DMS79 treated with DMSO at 0.1 percent for 48 hours (cell line): Measurements from ENCODE around the gene NDC80.
"Not testable (repeated sequence)": the region's sequence is repeated elsewhere in the genome, so short reads cannot be mapped to it uniquely, and the experiment has no call there.

ENCODE experiments used
- DNase-seq: peaks from one replicate; lab custom pipeline; 2025; lab: John Stamatoyannopoulos, UW

The NDC80 gene

DNA sequence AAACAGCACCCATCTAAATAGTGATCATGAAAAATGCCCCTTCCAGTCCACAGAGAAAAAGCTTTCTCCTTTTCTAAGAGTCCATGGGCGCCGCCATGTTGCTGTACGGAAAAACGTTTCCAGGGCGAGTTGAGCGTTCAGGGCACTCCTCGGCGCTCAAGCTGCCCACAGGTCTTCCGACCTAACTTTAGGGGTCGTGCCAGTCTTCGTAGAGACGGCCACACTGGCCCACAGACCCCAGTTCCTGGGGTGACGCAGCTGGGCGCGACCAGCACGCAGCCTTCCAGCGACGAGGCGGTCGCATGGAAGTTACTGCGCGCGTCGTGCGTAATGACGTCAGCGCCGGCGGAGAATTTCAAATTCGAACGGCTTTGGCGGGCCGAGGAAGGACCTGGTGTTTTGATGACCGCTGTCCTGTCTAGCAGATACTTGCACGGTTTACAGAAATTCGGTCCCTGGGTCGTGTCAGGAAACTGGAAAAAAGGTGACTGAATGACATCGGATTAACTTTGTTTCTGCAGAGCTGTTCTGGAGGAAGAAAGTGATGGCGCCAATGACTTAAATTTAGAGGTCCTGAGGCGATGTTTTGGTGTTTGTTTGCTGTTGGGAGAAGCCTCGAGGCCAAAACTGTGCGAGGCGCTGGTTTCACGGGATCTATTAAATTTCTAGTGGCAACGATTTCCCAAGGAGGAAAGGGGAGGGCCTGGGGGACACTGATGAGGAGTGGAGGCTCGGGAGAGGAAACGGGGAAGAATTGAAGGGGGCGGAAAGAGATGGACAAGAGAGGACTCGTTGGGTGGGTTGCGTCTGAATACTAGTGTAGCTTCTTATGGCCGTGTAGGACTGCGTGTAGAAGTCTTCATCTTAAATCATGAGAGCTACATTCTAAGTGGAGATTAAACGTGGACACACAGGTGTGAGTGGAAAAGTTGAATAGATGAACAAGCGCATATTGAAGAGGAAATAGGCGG lies at the start of gene NDC80, which contains the start of gene METTL4:
NDC80 (plus strand) TSS at position 358 of the 971 bp plus-strand sequence. CDS start 1,429 bp downstream, outside the sequence.
METTL4 (minus strand) TSS at position 306 of the 971 bp plus-strand sequence. CDS start 4,289 bp downstream, outside the sequence.
- DNase-seq, result peak; percentile 91

DNA sequence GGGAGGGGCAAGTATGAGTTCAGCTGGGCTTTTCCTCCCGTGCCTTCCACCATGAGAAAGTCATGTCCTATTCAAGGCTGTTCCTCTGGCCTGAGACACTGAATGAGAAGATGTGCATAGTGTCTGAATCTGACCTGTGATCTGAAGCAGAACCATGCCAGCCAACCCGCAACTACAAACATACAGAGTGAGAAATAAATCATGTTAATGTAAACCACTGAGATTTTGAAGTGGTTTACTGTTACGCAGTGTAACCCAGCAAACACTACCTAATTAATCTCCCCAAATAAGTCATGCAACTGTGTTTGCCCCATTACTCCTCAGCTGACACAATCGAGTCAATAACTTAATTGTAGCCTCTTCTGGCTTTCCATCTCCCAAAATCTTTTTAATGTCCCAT lies 49.2 kb upstream of the NDC80 start:
- DNase-seq, result peak; percentile 86

DNA sequence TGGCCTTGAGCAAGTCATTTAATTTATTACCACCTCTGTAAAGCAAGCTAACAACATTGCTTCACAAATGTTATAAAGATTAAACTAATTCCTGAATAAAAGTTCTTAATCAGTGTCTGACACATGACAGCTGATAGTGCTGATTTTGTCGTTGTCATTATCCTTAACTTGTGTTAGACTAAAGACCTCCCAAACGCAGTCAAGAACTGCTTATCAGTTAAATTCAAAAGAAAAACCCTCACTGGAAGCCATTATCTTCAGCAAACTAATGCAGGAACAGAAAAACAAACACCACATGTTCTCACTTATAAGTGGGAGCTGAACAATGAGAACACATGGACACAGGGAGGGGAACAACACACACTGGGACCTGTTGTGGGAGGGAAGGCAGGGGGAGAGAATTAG lies 46.6 kb upstream of the NDC80 start:
- not testable (repeated sequence) for DNase-seq

DNA sequence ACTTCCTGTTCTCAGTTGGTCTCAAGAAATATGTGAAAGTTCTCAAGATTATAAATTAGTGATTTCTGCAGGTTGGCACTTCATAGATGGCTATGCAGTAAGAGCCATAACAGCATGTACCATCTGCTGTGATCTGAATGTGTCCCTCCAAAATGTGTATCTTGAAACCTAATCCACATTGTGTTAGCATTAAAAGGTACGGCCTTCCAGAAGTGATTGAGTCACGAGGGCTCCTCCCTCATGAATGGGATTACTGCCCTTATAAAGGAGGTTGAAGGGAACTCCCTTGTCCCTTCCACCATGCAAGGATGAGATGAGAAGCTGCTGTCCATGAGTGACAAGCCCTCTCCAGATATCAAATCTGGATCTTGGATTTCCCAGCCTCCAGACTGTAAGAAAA lies 45.0 kb upstream of the NDC80 start:
- DNase-seq, result no peak

DNA sequence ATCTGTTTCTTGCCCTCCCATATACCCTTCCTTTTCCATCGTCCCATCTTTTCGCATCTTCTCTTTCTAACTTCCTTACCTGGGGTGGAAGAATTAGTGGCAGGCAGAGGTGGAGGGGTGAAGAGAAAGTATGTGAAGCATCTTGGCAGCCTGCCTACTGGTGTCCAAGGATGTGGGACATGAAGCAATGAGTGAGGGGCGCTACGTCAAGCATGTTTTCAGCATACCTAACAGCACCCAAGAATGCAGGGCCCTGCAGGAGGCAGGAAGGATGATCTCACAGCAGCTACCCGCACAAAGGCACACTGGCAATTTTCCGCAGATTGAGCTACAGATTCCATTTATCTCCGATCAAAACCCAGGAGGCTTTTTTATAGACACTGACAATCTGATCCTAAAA lies 42.2 kb upstream of the NDC80 start:
- no peak for DNase-seq

DNA sequence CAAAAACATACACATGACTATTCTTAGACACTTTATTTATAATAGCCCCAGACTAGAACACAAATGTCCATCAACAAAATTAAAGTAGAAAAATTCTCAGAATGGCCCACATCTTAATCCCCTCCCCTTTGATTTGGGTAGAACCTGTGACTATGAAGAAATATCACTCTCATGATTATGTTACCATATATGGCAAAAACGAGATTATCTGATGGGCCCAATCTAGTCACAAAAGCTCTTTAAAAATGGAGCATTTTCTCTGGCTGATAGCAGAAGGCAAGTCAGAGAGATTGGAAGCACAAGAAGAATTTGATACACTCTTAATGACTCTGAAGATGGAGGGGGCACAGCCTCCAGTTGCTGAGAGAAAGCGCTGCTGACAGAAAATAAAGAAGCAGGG lies 39.6 kb upstream of the NDC80 start:
- no peak for DNase-seq

DNA sequence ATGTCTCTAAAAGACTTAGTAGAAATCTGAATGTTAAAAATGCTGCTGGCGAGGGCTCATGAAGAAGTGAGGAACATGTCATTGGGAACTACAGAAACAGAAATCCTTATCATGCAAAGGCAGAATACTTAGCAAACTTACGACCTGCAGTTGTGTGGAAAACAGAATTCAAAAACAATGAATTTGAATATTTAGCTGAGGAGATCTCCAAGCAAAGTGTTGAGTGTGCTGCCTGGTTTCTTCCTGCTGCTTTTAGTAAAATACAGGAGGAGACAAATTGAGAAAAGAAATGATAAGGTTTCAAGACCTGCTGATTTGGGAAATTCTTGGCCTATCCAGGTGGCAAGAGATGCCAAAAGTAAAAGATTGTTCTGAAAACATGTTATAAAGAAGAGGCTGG lies 38.6 kb upstream of the NDC80 start:
- no peak for DNase-seq

DNA sequence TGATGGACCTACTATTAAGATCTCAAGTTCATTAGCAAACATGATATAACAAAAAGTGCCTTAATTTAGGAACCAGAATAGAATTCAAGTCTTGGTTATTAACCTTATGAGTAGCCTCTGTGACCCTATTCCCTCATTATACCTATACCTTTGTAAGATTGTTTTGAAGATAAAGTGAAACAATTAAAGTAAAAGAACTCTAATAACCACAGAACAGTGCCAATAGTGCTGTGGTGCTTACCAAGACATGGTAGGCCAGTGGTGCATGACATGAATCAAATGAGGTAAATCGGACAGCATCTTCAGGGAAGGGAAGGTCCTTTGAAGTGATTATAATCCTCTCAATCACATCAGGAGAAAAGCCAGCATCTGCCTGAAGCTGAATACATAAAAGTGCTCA lies 36.5 kb upstream of the NDC80 start:
- peak; percentile 95 for DNase-seq

DNA sequence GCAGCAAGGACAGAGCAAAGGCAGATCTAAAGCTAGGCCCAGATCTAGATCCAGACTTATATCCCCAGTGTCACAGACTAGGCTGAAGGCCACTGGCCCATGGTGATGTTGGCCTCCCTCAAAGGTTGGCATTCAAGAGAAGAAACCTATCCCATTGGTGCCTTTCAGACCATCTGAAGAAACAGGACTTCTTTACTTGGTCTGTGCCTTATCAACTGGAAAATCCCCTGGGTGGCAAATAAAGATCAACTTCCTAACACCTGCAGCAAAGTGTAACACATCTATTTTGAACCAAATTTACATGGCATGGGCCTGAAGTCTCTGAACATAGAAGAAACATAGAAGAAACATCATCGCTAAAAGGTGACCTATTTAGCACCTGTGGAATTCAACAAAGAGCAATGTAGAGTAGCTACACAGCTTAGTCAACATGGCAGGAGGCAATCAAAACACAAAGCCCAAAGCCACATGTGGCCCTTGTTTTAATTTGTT lies 35.9 kb upstream of the NDC80 start:
- DNase-seq, result no peak

DNA sequence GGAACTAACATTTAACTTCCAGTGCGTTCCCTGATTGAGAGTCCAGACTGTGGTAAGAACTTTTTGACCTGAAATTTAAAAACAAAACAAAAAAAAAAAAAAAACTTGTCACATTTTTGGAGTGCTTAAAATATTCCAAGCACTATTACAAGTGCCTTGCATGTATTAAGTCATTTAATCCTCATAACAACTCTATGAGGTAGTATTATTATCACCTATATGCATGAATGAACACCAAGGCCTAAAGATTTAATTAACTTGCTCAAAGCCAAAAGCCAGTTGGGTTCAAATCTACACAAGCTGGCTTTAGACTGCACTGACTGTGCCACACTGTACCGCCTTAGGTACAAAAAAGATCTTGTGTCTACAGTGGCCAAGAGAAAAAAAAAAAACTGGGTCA lies 35.3 kb upstream of the NDC80 start:
- no peak for DNase-seq

DNA sequence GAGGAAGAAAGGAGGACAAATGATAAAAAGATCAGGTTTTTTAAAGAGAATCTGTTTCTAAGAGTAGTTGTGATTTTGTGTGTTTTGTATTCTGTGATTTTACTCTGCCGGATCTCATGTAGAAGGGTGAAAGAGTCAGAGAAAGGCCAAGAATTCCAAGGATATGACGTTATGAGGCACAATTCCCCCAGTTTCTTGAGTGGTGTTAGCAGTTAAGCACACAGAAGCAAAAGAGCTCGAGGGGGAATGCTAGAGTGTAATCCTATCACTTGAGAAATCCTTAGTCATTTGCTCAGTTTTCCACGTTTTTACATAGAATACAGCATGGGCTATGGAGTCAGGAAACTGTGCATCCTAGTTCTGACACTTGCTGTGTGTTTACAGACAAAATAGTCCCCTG lies 34.9 kb upstream of the NDC80 start:
- DNase-seq, result no peak

DNA sequence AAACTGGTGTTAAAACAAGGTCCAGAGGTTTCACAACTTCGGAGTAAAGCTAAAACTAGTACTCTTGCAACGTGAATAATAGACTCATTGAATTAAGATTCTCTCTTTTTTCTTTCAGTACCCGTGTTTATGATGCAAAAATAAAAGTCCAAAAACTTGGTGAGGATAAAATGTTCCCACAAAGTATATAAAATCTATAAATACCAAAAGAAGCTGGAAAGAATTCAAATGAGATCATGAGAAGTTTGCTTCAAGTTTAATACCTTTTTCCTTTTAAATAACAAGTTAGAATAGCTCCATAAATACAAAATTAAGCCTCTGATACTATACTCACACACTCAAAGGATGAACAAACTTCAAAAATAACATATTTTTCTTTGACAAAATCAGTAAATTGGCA lies 34.1 kb upstream of the NDC80 start:
- no peak for DNase-seq

DNA sequence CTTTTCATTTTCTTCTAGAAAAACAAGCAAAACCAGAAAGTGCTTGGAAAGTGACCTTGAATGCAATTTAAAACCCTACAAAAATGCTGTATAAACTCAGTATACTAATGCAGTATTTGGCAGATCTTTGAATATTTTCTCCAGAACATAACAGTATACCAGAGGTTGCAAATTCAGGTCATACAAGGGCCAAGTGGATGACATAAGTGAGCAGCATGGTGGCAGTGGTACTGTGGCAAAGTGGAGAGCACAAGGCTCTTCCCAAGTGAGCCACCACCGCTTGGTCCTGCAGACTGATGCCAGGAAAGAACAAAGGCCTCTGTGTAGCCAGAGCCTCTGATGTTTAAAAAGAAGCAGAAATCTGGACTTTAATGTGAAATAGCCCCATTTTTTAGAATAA lies 33.1 kb upstream of the NDC80 start:
- no peak for DNase-seq

DNA sequence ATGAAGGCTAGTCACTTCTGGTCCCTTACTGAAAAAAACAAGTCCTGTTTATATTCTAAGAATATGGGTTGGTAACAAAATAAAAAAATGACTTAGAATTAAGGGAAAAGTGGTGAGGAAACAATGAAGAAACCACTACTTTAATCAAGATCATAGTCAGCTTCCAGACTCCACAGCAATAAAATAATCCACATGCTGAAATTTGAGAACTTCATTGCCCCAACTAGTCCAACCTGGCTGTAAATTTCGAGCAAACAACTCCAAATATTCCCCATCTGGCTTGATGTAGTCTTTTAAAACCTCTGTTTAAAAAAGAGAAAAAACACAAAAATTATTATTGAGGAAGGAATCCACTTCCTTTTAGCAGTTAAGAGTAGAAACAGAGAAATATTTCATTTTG lies 32.5 kb upstream of the NDC80 start:
- peak; percentile 62 for DNase-seq

DNA sequence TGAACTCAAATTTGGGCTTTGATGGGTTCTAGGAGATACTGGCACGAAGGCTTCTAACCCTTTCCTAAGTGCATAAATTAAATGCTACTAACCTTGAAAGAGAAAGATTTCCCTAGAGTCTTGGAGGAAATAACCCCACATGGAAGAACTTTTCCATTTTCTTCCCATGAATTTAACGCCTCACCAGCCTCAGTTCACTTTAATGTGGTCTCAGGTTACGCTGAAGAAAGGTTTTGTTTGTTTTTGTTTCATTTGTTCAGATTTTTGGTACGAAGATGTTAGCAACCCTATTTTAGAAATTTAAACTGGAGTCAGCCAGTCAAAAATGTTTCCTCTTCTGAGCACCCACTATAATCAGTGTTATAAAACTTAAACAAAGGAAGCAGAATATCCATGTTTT lies 30.8 kb upstream of the NDC80 start:
- DNase-seq, result no peak

DNA sequence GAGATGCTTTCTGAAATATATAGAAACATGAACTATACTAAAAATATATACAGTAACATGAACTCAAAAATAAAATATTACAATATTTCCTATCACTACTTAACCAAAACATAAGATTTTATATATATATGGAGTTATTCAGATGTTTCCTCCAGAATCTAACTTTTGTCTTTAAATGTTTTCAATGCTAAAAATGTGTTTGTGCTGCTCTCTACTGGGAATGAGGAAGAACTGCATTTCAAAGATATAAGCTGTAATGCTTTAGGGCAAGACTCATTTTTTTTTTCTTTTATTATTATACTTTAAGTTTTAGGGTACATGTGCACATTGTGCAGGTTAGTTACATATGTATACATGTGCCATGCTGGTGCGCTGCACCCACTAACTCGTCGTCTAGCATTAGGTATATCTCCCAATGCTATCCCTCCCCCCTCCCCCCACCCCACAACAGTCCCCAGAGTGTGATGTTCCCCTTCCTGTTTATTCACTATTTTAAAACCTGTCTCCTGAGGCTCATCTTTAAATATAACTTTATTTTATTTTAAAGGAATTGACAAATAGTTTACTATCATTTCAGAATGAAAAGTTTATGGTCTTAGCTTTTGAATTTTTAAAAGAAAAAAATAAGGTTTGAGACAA lies 29.3 kb upstream of the NDC80 start:
- DNase-seq, result peak; percentile 59

DNA sequence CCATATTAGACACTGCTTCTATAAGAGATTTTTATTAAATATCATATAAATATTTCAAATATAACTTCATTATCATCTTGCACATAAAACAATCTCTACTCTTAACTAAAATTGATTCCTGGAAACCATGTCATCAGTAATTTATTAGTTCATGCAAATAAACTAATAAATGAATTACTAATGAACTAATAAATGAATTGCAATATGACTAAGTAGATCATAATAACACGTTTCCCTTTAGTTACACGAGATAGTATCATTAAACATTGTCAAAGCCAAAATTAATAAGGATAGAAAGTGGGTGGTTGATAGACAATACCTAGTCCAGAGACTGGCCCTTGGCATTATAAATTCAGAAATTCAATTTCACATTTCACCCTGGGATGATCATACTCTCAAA lies 26.2 kb upstream of the NDC80 start:
- no peak for DNase-seq

DNA sequence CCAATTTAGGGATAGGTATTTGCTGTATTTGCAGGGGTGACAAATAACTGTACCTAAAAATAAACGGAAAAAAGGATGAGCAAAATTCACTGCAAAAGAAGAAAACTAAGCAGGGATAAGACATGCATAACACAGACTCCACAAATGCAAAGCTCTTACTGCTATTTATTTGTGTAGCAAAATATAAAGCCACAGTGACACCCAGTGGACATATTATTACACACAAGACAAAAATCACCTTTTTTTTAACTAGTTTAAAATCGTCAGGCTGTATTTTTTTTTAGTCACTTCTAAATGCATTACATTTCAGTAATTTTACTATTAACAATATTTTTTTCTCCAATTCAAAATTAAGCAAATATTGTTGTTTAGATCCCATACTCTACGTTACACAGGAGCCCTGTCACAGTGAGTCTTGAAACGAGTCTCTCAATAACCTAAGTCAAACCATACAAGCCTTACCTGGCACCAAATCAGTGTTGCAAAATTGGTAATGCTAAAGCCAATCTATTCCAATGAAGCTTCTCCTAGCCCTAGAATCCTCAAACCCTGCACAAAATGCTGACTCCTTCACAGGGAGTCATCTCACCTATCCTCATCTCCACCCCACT lies 23.8 kb upstream of the NDC80 start:
- DNase-seq, result peak; percentile 48

DNA sequence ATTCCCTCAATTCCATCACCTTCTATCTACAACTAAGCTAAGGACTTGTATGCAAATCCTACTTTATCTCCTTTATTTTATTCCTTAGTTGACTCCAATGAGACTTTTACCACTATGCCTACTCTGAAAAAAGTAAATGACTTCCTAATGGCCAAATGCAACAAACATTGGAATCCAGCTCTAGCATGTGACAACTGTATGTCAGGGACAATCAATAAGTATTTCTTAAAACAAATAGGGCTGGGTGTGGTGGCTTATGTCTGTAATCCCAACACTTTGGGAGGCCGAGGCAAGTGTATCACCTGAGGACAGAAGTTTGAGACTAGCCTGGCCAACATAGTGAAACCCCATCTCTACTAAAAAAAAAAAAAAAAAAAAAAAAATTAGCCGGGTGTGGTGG lies 21.9 kb upstream of the NDC80 start:
- DNase-seq, result no peak

DNA sequence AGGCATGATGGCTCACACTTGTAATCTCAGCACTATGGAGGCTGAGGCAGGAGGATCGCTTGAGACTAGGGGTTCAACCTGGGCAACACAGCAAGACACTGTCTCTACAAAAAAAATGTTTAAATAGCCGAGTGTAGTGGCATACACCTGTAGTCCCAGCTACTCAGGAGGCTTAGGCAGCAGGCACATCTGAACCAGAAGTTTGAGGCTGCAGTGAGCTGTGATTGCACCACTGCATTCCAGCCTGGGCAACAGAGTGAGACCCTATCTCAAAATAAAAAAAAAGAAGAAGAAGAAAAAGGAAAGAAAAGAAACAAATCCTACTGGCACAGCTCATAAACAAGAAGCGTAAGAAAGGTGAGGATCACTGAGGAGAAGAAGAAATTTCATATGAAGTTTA lies 19.9 kb upstream of the NDC80 start:
- DNase-seq, result no peak

DNA sequence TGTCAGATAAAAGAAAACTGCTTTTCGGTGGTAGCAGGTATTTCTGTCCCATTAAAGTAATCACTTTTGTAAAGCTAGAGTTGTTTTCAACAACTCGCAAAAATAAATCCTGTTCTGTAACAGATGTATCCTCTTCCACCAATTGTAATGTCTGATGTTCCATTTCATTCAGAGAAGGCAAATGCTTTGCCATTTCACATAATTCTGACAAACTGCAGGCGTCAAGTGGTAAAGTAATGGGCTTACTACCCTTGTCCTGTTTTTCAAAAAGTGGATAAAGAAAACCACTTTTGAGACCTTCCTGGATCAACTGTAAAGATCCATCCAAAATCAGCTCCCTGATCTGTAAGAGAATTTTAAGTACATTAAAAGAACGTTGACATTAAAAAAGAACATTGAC lies 16.7 kb upstream of the NDC80 start:
- no peak for DNase-seq

DNA sequence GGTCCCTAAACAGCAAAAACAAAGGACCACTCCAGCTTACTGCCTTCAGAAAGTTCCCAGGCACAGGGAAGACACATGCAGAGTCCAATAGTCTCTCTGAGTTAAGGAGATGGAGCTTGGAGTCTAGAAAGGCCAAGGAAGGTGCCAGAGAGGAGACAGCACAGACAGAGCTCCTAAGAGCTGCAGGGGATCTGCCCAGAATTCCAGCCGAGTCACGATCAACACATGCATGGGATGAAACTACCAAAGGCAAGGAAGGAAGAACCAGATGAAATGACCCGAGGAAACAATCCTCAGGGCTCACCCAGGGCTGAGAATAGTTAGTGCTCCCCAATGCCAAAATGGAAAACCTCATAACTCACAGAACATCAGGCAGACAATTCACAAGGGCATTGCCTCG lies 15.5 kb upstream of the NDC80 start:
- DNase-seq, result no peak

DNA sequence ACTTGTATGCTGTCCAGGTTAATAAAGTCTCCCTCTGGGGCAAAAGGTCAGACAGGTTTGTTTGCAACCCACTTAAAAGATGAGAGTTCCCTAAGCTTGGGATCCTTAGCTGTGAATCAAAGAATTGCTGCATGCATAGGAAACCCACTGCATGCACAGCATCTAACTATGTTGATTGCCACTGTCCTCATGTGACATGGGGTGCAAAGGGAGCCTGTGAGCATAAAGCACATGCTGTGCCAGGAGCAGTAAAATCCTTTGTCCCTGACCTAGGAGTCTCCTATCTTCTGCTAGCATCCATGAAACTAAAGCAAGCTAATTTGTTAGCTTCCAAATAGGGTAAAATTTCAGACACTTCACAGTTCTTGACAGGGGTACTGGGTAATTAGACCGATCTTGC lies 13.8 kb upstream of the NDC80 start:
- no peak for DNase-seq
